HL-60 (cell line): ENCODE results near the gene ADISSP.

ENCODE experiments used
- GABPA ChIP-seq: IDR thresholded peaks from 2 replicates; pipeline ENCODE4 v1.6.1; 2012; ENCODE audit warnings: low read depth
- POLR2AphosphoS5 ChIP-seq: IDR thresholded peaks from 2 replicates; pipeline ENCODE4 v1.6.1; 2012; ENCODE audit warnings: low read depth
- SPI1 ChIP-seq: IDR thresholded peaks from 2 replicates; pipeline ENCODE4 v1.6.1; 2012; ENCODE audit warnings: low read depth, mild to moderate bottlenecking, borderline replicate concordance
- TF ChIP-seq, protein P1 (sequence below): IDR thresholded peaks from one replicate; pipeline ENCODE4 v1.5.1; 2011; ENCODE audit warnings: low read length, control low read depth, inconsistent platforms; ENCODE audit not compliant: insufficient read depth
- TF ChIP-seq, protein P2 (sequence below): IDR thresholded peaks from 2 replicates; pipeline ENCODE4 v1.6.1; 2012; ENCODE audit warnings: low read depth; ENCODE audit not compliant: insufficient replicate concordance

DNA sequence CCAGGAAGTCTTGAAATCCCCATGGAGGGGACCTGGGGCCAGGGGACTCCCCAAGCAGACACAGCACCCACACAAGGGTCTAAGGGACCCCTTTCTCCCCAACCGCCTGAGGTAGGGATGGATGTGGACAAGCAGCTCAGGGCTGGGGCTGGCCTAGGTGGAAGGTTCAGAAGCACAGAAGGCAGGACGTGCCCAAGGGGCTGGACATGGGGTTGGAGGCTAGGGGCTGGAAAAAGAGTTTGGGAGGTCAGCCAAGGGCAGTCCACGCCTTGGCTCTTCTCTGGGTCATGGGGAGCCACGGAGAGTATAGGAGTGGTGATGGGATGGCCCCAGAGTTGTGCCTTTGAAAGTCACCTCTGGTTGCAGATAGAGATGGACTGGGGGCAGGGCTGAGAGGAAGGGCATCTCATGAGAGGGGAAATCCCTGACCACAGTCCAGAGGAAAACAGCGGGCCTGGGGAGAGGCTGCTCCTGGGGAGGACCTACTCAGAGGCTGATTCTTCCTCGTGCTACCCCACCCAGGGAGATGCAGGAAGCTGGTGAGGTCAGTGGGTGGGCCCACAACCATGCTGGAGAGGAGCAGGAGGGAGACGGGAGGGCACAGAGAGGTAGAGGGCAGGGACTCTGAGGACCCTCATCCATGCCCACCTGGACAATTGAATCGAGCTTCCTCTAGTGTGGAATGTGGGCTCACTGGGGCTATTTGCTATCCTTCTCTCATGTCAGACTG, 37.6 kb downstream of the ADISSP start:
- TF ChIP-seq, protein P1, sequence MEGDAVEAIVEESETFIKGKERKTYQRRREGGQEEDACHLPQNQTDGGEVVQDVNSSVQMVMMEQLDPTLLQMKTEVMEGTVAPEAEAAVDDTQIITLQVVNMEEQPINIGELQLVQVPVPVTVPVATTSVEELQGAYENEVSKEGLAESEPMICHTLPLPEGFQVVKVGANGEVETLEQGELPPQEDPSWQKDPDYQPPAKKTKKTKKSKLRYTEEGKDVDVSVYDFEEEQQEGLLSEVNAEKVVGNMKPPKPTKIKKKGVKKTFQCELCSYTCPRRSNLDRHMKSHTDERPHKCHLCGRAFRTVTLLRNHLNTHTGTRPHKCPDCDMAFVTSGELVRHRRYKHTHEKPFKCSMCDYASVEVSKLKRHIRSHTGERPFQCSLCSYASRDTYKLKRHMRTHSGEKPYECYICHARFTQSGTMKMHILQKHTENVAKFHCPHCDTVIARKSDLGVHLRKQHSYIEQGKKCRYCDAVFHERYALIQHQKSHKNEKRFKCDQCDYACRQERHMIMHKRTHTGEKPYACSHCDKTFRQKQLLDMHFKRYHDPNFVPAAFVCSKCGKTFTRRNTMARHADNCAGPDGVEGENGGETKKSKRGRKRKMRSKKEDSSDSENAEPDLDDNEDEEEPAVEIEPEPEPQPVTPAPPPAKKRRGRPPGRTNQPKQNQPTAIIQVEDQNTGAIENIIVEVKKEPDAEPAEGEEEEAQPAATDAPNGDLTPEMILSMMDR: no peak
- TF ChIP-seq POLR2AphosphoS5 (no peak), GABPA (no peak), SPI1 (no peak)
- TF ChIP-seq, protein P2, sequence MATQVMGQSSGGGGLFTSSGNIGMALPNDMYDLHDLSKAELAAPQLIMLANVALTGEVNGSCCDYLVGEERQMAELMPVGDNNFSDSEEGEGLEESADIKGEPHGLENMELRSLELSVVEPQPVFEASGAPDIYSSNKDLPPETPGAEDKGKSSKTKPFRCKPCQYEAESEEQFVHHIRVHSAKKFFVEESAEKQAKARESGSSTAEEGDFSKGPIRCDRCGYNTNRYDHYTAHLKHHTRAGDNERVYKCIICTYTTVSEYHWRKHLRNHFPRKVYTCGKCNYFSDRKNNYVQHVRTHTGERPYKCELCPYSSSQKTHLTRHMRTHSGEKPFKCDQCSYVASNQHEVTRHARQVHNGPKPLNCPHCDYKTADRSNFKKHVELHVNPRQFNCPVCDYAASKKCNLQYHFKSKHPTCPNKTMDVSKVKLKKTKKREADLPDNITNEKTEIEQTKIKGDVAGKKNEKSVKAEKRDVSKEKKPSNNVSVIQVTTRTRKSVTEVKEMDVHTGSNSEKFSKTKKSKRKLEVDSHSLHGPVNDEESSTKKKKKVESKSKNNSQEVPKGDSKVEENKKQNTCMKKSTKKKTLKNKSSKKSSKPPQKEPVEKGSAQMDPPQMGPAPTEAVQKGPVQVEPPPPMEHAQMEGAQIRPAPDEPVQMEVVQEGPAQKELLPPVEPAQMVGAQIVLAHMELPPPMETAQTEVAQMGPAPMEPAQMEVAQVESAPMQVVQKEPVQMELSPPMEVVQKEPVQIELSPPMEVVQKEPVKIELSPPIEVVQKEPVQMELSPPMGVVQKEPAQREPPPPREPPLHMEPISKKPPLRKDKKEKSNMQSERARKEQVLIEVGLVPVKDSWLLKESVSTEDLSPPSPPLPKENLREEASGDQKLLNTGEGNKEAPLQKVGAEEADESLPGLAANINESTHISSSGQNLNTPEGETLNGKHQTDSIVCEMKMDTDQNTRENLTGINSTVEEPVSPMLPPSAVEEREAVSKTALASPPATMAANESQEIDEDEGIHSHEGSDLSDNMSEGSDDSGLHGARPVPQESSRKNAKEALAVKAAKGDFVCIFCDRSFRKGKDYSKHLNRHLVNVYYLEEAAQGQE: no peak
